Measurements from ENCODE around the gene GUK1.

The GUK1 gene, protein sequence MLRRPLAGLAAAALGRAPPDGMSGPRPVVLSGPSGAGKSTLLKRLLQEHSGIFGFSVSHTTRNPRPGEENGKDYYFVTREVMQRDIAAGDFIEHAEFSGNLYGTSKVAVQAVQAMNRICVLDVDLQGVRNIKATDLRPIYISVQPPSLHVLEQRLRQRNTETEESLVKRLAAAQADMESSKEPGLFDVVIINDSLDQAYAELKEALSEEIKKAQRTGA

DNA sequence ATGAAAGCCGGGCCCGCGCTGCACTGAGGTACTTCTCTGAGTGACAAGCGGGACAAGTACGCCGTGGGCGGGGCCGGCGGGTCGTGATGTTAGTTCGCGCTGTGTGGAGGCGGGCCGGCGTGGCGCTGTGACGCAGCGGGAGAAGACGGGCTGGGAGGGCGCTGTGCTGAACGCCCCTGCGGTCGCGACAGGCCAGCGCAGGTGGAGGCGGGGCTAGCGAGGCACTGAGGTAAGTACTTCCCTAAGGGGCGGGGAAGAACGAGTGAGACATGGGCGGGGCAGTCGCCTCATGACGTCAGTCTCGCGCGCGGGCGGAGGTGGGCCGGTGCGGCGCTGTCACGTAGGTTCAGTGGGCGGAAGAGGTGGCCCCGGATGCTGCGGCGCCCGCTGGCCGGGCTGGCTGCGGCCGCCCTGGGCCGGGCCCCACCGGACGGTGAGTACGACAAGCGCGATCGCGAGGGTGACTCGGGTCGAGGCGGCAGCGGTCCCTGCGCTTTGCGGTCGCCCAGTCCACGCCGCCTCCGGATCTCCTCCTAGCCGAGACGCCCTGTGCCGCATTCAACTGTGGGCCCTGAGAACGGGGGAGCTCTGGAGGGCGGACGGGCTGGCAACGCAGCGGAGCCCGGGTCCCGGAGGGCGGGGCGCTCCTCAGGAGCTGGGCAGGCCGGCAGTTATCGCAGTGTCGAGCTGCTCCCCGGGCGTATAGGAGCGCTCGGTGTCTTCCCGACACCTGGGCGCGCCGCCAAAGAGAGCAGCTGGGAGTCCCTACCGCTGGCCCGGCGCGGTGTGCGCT, at the start of gene GUK1:
TSS of gene GUK1 (plus strand) at position 349 of the 793 bp plus-strand sequence. CDS start at position 373, 24 bp downstream.
- DNase-seq: peak; percentile 100

DNA sequence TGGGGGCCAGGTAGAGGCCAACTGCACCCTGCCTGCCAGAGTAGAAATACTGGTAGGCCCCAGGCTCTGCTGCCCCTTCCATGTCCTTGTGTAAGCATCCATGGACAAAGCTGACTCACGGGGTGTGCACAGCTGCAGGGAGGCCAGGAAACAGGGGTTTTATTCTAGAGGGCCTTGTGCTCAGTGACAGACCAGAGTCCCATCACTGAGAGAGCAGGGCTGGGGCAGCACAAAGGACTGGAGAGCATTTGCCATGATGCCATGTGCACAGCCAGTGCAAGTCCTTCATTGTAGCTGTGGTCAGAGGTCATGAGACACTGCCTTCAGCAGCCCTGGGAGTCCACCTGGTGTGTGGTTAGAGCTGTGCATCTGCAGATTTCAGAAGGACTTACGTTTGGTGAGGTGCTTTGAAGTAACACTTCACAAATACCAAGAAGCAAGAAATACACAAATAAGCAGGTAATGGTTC, 49.4 kb upstream of the GUK1 start:
- DNase-seq: no peak

DNA sequence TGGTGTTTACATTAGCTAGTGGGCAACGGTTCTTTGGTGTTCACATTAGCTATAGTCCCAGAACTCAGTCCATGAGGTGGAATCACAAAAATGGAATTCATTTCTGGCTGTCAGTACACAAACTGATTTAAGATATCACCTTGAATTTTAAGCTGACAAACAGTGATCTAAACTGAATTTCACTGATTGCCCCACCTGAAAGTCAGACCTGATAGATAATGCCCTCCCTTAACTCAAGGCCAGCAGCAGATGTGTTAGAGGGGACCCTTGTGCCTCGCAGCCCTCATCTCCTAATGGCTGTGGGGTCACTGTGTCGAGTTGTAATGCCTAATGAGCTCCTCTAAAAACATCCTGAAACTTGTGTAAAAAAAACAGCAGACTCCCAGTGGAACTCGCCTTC, 49.0 kb upstream of the GUK1 start:
- DNase-seq: no peak

DNA sequence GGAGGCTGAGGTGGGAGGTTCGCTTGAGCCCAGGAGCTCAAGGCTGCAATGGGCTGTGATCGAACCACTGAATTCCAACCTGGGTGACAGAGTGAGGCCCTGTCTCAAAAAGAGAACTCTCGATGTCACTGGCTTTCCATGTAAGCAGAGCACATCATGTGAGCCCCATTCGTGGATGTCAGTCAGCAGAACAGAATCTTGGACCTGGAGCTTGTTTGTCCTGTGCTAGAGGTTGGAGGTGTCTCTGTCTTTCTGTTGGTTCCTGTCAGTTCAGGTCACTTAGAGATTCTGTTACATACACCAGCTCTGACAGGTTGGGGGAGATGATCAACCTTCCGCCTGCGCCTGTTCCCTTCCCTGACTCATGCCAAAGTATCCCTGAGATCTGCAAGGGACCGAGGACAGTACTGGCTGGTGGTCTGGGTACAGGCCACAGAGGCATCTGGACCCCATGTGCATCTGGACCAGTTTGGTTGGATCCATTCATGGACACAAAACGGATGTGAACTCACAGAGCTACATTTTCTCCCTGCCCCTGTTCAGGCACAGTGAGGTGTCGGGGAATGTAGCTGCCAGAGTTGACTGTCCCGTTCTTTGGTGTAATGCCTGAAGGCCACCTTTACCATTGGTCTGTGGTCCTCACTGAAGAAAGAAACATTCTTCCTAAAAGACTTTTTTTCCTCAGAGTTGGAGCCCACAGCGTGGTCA, 47.6 kb upstream of the GUK1 start:
- DNase-seq: no peak

DNA sequence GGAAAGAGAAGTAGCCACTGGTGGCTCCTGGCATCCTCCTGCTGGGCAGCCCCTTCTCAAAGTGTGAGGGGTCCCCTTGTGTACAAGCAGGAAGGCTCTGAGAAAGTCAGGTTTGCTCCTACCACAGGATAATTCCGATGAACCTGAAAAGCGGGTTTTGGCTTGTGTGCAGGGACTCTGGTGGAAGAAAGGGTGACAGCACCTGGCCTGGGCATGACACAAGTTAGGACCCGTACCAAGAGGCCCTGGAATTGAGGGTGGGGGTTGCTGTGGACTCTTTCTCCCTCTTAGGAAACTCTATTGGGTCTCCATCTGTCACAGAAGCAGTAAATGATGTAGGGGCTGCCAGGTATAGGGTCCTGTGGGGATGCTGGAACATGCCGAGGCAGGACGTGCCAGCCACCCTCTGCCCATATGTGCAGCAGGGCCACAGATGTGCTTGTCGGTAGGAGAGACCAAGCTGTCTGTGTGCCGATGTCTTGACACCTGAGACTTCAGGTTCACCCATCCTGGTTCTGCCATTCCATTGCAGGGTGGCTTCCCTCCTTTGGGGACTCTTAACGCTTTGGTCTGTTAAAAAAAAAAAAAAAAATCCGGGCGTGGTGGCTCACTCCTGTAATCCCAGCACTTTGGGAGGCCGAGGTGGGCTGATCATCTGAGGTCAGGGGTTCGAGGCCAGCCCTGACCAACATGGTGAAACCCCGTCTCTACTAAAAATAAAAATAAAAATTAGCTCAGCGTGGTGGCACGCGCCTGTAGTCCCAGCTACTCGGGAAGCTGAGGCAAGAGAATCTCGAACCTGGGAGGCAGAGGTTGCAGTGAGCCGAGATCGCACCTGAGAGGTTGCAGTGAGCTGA, 46.8 kb upstream of the GUK1 start:
- DNase-seq: no peak

DNA sequence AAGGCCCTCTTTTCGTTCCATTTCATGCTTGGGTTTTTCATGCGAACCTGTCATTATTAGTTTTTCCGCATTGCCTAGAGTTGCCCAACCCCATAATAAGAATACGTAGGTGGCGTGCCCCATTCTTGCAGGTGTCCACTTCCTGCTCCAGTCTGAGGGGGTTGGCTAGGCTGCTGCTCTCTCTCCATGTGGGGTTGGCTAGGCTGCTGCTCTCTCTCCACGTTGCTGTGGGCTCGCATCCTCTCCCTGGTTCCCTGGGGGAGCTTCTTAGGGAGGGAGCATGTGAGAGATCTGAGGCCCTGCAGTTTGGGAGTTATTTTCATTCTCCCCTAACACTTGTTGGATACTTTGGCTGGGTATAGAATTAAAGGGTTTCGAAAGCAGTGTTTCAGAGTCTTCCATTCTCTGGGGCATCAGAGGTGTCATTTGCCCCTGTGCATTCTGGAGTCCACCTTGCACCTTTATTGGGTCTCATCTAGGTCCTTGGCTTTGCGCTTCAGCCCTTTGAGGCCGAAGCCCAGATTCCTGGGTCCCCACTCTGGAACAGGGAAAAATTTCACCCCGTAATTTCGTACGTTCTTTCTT, 45.6 kb upstream of the GUK1 start:
- no peak for DNase-seq

DNA sequence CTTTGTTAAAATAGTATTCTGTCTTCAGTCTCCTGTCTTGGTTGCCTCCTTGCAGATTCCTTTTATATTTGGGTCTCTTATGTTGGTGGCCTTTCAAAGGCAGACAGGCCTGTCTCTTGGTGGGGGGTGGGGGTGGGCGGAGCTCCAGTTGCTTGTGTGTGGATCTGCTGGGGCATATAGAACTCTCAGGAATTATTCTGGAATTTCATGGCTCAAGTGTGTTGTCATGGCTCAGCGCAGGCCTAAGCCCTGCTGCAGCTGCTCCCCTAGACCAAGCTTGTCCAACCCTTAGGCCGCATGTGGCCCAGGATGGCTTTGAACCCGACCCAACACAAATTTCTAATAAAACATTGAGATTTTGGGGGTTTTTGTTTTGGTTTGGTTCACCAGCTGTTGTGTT, 44.9 kb upstream of the GUK1 start:
- DNase-seq: no peak

DNA sequence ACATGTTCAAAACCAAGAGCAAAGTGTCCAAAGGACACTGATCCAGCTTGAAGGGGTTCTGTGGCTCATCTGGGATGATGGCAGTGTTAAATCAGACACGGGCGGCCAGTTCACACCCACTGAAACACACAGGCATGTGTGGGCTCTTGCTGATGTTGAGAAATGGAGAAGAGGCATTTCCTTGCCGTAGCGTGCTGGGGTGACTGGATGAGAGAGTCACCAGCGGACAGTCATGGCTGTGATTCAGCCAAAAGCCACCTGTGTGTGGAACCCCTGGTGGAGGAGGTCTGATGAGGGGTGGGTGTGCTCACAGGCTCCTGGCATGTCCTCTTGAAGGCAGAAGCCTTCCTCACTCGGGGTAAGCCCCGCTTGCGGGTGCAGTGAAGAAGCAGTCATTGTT, 44.1 kb upstream of the GUK1 start:
- no peak for DNase-seq

DNA sequence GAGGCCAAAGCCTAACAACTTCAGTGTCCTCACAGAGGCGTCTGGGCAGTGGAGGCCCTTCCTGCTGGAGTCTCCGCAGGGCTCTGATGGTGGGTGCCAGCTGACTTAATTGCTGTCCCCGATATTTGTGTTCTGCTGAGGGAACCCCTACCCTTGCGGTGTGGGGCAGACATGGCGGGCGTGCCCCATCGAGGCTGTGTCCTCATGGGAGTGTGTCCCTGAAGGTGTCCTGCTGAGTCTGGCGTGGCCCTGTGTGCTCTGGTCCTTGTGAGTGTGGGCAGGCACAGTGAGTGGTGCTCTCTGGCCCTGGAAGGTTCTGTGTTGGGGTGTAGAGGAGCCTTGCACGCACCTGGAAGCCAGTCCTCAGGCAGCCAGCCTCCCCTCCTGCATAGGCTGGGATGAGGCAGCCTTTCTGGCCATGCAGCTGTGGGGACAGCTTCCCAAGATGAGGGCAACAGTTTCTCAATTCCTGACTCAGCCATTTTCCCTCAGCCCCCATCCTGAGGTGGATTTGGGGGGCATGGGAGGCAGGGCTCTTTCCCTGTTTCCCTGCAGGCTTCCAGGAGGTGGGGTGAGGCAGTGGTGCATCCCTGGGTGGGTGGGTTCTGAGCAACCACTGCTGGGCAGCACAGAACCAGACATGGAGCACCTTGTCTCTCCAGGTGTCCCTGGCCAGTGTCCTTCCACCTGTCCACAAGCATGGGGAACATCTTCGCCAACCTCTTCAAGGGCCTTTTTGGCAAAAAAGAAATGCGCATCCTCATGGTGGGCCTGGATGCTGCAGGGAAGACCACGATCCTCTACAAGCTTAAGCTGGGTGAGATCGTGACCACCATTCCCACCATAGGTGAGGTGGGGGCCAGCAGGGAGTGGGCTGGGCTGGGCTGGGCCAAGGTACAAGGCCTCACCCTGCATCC, 43.4 kb upstream of the GUK1 start:
- no peak for DNase-seq

DNA sequence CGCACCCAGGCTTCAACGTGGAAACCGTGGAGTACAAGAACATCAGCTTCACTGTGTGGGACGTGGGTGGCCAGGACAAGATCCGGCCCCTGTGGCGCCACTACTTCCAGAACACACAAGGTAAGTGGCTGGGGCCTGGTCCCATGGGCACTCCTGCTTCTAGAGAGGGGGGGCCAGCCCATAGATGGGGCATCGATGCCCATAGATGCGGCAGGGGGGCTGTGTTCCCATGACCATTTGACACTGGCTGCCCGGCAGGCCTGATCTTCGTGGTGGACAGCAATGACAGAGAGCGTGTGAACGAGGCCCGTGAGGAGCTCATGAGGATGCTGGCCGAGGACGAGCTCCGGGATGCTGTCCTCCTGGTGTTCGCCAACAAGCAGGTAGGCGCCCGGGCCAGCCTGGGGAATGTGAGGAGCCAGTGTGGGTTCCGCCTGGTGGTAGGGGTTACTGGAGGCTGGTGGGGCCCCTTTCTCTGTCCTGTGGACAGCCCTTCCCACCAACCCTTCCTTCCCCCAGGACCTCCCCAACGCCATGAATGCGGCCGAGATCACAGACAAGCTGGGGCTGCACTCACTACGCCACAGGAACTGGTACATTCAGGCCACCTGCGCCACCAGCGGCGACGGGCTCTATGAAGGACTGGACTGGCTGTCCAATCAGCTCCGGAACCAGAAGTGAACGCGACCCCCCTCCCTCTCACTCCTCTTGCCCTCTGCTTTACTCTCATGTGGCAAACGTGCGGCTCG, 42.6 kb upstream of the GUK1 start:
- no peak for DNase-seq

DNA sequence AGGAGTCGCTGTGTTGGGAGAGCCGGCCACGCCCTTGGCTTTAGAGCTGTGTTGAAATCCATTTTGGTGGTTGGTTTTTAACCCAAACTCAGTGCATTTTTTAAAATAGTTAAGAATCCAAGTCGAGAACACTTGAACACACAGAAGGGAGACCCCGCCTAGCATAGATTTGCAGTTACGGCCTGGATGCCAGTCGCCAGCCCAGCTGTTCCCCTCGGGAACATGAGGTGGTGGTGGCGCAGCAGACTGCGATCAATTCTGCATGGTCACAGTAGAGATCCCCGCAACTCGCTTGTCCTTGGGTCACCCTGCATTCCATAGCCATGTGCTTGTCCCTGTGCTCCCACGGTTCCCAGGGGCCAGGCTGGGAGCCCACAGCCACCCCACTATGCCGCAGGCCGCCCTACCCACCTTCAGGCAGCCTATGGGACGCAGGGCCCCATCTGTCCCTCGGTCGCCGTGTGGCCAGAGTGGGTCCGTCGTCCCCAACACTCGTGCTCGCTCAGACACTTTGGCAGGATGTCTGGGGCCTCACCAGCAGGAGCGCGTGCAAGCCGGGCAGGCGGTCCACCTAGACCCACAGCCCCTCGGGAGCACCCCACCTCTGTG, 41.7 kb upstream of the GUK1 start:
- DNase-seq: no peak

DNA sequence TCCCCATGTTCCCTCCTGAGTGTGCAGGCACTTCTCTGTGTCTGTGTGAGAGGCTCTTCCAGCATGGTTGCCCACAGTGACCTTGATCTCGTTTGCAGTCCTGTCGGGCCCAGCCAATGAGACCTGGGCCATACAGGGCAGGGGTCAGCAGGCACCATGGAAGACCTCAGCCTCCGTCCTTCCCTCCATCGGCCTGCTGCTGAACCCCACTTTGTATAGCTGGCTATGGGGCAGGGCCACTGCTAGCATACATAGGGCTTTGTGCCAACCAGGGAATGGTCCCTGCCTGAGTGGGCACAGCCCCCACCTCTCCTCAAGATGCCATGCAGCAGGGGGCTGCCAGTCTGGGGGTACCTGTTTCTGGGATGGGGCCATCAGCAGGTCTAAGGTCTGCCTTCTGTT, 40.7 kb upstream of the GUK1 start:
- no peak for DNase-seq

DNA sequence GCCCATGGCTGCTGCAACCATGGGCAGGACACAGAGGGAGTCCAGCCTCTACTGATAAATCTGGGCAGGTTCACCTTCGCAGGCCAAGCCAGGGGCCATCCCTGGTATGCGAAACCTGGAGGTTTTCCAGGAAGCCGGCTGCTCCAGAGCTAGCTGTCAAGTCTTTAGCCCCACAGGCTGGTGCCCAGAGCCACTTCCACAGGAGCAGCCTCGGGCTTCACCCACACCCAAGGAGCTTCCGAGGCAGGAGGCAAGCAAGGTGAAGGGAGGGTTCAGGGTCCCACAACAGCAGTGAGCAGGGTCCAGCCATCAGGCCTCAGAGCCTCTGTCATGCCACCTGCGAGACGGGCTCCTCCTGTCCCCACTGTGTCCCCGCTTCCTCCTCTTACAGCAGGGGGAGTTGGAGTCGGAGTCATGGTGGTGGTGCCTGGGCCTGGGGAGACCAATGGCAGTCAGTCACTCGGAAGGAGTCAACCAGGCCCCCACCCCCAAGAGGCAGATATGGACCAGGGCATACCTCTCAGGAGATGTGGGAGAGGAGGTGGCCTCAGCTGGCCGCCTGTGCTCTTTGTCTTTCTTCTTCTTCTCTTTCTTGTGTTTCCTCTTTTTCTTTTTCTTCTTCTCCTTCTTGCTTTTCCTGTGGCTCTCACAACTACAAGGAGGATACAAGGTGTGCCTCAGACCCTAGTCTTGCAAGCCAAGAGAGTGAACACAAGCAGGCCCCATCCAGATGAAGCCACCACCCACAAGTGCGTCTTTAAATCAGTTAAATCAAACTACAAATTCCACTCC, 39.1 kb upstream of the GUK1 start:
- no peak for DNase-seq

DNA sequence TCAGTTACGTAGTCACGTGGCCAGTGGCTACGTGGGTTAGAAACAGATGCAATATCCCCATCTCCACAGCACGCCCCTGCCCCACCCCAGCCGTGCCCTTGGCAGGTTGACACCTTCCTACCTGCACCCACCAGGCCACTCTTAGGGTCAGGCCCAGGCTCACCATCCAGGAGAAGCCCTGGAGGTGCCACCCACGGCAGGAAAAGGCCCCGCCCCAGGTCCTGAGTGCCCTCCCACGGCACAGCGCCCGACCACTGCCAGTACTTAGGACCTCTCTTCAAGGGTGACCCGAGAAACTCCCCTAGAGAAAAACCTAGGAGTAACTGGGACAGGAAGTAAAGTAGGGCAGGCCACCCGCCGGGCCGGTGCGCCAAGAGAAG, 38.5 kb upstream of the GUK1 start:
- peak; percentile 48 for DNase-seq

DNA sequence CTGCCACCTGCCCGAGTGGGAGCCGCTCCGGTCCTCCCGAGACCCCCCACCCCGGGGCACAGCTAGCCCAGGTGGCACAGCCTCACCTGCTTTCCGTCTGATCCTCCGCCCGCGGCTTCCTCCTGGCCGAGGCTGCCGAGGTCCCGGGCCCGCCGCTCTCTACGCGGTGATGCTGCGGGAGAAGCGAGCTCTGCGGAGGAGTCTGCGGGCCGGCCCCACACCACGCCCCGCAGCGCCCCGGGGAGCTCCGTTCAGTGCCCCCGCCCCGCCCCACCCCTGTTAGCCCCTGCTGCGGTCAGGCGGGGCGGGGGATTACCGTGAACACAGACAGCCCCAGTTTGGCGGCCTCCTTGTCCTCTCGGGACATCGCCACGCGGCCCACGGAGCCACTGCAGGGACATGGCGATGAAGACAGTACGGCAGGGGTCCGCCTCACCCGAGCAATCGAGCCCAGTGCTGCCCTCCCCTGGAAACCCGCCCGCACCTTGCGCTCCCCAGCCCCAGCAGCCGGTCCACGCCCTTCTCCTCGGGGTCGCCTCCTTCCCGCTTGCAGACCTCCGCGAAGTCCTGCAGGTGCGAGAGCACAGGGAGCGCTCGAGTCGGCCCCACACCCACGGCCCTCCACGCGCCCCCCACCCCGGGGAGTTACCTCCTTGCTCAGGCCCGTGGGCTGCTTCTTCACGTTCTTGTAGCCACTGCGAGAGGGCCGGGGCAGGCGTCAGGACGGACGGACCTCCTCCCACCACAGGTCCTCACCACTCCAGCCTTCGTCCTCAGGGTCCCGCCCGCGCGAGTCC, 37.9 kb upstream of the GUK1 start:
- DNase-seq: peak; percentile 73

DNA sequence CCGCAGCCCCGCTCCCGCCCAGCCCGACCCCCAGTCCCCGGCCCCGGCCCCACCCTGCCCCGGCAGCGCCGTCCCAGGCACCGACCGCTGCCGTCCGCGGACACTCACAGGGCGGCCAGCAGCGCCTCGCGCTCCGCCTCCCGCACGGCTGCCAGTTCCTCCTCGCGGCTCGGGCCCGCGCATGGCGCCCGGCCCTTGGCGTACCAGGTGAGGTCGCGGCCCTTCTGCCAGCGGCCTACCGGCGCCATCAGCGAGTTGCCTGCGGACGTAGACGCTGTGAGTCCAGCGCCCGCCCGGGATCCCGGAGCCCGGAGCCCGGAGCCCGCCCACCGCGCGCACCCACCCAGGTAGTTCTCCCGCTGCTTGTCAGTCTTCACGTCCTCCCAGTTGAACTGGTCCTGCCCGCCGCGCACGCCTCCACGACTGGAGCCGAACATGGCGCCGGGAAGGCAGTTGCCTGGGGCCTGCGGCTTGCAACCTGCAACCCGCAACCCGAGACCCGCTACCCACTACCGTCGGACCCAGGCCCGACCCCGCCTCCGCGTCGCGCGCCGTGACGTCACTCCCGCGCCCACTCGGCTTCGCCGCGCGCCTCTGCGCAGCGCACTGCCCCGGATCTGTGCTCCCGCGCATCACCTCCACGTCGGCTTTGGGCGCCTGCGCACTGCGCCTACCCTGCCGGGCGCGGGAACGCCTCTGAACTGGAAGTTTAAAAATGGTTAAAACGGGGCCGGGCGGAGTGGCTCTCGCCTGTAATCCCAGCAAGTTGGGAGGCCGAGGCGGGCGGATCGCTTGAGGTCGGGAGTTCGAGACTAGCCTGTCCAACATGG, 37.1 kb upstream of the GUK1 start, which contains the start of gene C1orf35:
TSS of gene C1orf35 (minus strand) at position 535 of the 830 bp plus-strand sequence. CDS start at position 437, 98 bp downstream.
- DNase-seq: peak; percentile 95

DNA sequence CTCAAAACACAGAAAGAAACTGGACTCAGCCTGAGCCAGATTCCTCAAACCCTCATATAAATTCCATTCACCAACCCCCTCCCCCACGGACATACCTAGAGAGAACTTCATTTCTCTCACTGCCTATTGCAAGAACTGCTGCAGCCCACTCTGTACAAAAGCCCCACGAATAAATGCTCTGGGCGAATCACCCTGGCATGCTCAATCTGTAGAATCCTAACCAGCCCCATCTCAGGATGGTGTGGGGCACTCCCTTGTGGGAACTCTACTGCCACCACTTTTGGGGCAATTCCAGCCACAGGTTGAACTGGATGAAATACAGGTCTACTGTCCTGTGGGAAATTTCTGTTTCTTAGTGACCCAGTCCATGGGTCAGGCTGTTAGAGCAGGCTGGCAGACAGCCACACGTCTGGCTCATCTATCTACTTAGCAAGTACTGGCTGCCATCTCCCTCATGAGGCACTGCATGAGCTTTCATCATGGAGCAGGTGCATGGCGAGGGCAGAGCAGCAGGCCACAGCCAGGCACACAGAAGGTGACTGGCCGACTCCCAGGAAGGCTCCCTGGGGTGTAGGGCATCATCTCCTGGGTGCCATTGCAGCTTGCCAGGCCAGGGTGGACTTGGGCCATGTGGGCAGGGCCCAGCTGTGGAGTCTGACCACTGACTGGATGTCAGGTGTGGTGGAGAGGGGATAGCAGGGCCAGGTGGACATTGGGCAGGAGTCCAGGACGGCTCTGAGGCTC, 35.4 kb upstream of the GUK1 start:
- no peak for DNase-seq
